Karpas-422 (cell line): Measurements from ENCODE around the gene LPP. TPM values are rescaled to one million over a fixed set of nuclear protein-coding genes. Genes with fewer than 3 reads are reported as not detected.

ENCODE experiments used
- DNase-seq: peaks from one replicate; pipeline ENCODE4 v3.0.0-alpha.2; 2015
- H2AFZ ChIP-seq: fragments of 200-600 bp; sonication (generic); 2 replicates; pipeline ENCODE4 v1.6.1; 2014; ENCODE audit warnings: antibody characterized with exemption, low read length, mixed read lengths
- H3K27ac ChIP-seq: fragments of 200-600 bp; sonication (generic); 2 replicates; pipeline ENCODE4 v1.5.1; 2014; ENCODE audit warnings: mild to moderate bottlenecking, low read length, moderate library complexity
- H3K27me3 ChIP-seq: fragments of 200-600 bp; sonication (generic); 2 replicates; pipeline ENCODE4 v1.6.1; 2014; ENCODE audit warnings: low read length, mixed read lengths
- H3K36me3 ChIP-seq: fragments of 200-600 bp; sonication (generic); 2 replicates; pipeline ENCODE4 v1.6.1; 2014; ENCODE audit warnings: low read length, mixed read lengths; ENCODE audit not compliant: insufficient read depth
- H3K4me1 ChIP-seq: fragments of 200-600 bp; sonication (generic); 2 replicates; pipeline ENCODE4 v1.6.1; 2014; ENCODE audit warnings: mild to moderate bottlenecking, low read length, mixed read lengths
- H3K4me2 ChIP-seq: fragments of 200-600 bp; sonication (generic); 2 replicates; pipeline ENCODE4 v1.6.1; 2014; ENCODE audit warnings: low read length, low read depth, mild to moderate bottlenecking; ENCODE audit not compliant: poor library complexity, severe bottlenecking
- H3K4me3 ChIP-seq: fragments of 200-600 bp; sonication (generic); 2 replicates; pipeline ENCODE4 v1.5.1; 2014; ENCODE audit warnings: mild to moderate bottlenecking, antibody characterized with exemption, low read length, mixed read lengths
- H3K79me2 ChIP-seq: fragments of 200-600 bp; sonication (generic); 2 replicates; pipeline ENCODE4 v1.6.1; 2014; ENCODE audit warnings: mild to moderate bottlenecking, low read length, mixed read lengths
- H3K9ac ChIP-seq: fragments of 200-600 bp; sonication (generic); 2 replicates; pipeline ENCODE4 v1.6.0; 2014; ENCODE audit warnings: low read length
- H3K9me2 ChIP-seq: fragments of 200-600 bp; sonication (generic), shearing (Covaris generic); replicated peaks from 2 replicates; pipeline ENCODE4 v1.6.0; 2014; ENCODE audit warnings: mild to moderate bottlenecking, low read length, moderate library complexity; ENCODE audit not compliant: insufficient read depth
- H3K9me3 ChIP-seq: fragments of 300-700, 200-600 bp; sonication (generic); 2 replicates; pipeline ENCODE4 v1.6.1; 2014; ENCODE audit warnings: low read length, mixed read lengths
- H4K20me1 ChIP-seq: fragments of 200-600 bp; sonication (generic); 2 replicates; pipeline ENCODE4 v1.6.1; 2014; ENCODE audit warnings: mild to moderate bottlenecking, antibody characterized with exemption, low read length, low read depth; ENCODE audit not compliant: insufficient read depth
- total RNA-seq: library from RNA; depleted of rRNA; stranded (reverse); fragments of >200 nt; shearing (Covaris generic); gene quantifications from 2 replicates; pipeline ENCODE4 v1.2.3, GENCODE V29; 2014; ENCODE audit warnings: low replicate concordance

The LPP gene
- total RNA-seq, 1 experiment from 2014 or later: 88.5 TPM

DNA sequence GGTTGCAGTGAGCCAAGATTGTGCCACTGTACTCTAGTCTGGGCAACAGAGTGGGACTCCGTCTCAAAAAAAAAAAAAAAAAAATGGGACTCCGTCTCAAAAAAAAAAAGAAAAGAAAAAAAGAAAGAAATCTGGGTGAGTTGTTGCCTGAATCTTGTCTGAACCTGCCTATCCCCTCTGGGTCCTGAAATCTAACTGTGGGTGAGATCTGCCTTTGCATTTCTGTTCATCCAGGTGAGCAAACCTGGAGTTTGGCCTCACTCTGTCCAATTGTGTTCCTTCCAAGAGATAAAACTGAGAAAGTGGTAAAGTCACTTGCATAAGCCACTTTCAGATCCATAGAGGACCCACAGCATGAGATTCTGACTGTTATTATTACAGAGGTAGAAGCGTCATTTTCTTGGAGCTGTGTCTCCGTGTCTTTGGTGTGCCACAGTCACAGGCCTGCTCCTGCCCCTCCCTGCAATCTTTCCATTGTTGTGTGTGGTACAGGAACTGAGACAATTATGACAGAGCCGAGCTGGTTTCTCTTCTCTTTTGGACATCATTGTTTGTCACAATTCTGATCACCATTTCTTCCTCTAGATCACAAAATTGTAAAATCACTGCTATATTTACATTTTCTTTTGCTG, 235.9 kb downstream of the LPP start:
- H3K4me2 ChIP-seq: peak overlapping the region; percentile 3
- no peak overlapping the region for H3K9ac ChIP-seq

DNA sequence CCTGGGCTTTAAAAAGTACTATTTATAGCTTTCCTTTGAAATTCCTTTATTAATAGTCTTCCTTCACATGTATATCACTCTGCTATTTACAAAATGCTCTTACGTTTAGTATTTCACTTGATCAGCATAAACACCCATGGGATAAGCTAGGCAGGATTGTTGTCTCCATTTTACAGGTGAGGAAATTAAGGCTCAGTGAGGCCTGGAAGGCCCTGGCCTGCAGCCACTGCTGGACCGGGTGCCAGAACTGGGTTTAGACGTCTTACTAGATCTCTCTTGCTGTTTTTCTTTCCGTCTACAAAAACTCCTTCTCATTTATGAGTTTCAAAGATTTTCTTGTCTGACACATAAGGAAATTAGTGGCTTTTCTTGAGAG, 236.4 kb downstream of the LPP start:
- Histone ChIP-seq H3K4me2 (peak overlapping the region; percentile 3), H2AFZ (no peak overlapping the region)

More for the DNA sequence above, 235.9 kb downstream of the LPP start:
- peak; percentile 64 for DNase-seq
- H3K36me3 ChIP-seq: no peaks in the 10 kb centered on the region
- no peaks in the 10 kb centered on the region for H3K79me2 ChIP-seq
- H3K9me2 ChIP-seq: no peaks in the 10 kb centered on the region
- peaks cover 3% of the 10 kb centered on the region; the same call in 1 of the 2 replicates for H3K27me3 ChIP-seq
- peaks cover 17% of the 10 kb centered on the region for H3K4me1 ChIP-seq
- no peaks in the 10 kb centered on the region for H4K20me1 ChIP-seq
- no peak overlapping the region for H3K27ac ChIP-seq
- H3K4me3 ChIP-seq: no peak overlapping the region
- H2AFZ ChIP-seq: no peak overlapping the region
- H3K9me3 ChIP-seq: no peaks in the 10 kb centered on the region

DNA sequence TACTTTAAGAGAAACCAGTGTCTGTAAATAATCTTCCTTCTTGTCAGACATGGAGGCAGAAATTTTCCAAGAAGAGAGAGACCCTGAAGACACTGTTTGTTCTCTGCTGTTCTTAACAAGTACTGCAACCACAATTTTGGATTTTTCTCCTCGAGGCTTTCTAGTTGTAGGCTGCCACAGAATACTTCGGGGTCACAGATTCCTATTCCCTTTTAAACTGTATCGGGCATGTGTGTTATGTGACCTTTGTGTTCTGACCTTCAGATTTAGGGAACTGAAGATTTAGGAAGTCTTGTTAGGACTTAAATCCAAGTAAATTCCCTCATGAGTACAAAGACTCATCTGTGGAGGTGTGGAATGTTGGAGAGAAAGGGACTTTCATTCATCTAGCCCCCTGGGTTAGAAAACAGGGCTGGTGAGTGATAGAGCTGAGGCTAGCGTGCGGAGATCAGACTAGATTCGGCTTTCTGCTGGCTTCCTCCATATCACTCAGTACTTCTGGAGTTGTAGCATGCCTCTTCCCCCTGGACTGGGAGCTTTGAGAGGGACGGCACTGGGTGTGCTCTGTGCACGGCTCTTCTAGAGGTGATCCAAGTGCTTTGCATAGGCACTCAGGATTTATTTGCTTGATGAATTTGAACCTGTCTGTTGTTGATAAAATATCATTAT, 237.0 kb downstream of the LPP start:
- peaks cover 17% of the 10 kb centered on the region for H3K4me1 ChIP-seq
- no peak overlapping the region for H2AFZ ChIP-seq

More for the DNA sequence above, 236.4 kb downstream of the LPP start:
- peaks cover 3% of the 10 kb centered on the region; the same call in 1 of the 2 replicates for H3K27me3 ChIP-seq
- no peaks in the 10 kb centered on the region for H3K9me3 ChIP-seq
- no peaks in the 10 kb centered on the region for H3K36me3 ChIP-seq
- no peaks in the 10 kb centered on the region for H3K9me2 ChIP-seq
- peaks cover 17% of the 10 kb centered on the region for H3K4me1 ChIP-seq
- DNase-seq: no peak
- H3K27ac ChIP-seq: no peak overlapping the region
- no peak overlapping the region for H3K9ac ChIP-seq
- H3K79me2 ChIP-seq: no peaks in the 10 kb centered on the region
- H3K4me3 ChIP-seq: no peak overlapping the region
- H4K20me1 ChIP-seq: no peaks in the 10 kb centered on the region

DNA sequence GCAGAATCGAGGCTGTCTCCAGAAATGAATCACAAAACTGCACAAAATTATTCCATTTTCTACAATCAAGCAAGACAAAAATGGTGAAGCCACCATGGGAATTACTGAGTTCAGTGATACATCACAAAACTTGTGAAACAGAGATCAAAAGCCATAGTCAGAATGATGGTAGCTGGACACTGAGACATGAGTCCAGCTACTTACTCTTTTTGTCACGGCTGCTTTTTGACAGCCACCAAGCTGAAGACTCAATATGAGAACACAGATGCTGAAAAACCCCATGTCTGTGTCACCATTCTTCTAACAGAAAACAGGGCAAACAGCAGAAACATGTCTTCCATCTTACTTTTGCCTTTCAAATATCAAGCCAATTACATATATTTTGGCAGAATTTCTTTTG, 237.6 kb downstream of the LPP start:
- H3K9me3 ChIP-seq: no peaks in the 10 kb centered on the region
- H3K27me3 ChIP-seq: peaks cover 3% of the 10 kb centered on the region; the same call in 1 of the 2 replicates
- H3K4me3 ChIP-seq: no peak overlapping the region
- no peak for DNase-seq
- H3K4me1 ChIP-seq: peaks cover 22% of the 10 kb centered on the region
- H3K9me2 ChIP-seq: no peaks in the 10 kb centered on the region
- no peaks in the 10 kb centered on the region for H3K36me3 ChIP-seq
- H3K27ac ChIP-seq: no peak overlapping the region
- H4K20me1 ChIP-seq: no peaks in the 10 kb centered on the region
- H3K4me2 ChIP-seq: no peak overlapping the region
- no peak overlapping the region for H3K9ac ChIP-seq
- H3K79me2 ChIP-seq: no peaks in the 10 kb centered on the region
- H2AFZ ChIP-seq: no peak overlapping the region

More for the DNA sequence above, 237.0 kb downstream of the LPP start:
- Histone ChIP-seq H4K20me1 (no peaks in the 10 kb centered on the region), H3K4me3 (no peak overlapping the region), H3K4me2 (peak overlapping the region; percentile 3), H3K79me2 (no peaks in the 10 kb centered on the region), H3K9me2 (no peaks in the 10 kb centered on the region), H3K27me3 (peaks cover 3% of the 10 kb centered on the region; the same call in 1 of the 2 replicates), H3K36me3 (no peaks in the 10 kb centered on the region), H3K9me3 (no peaks in the 10 kb centered on the region), H3K9ac (no peak overlapping the region), H3K27ac (no peak overlapping the region)
- DNase-seq: peak; percentile 58

DNA sequence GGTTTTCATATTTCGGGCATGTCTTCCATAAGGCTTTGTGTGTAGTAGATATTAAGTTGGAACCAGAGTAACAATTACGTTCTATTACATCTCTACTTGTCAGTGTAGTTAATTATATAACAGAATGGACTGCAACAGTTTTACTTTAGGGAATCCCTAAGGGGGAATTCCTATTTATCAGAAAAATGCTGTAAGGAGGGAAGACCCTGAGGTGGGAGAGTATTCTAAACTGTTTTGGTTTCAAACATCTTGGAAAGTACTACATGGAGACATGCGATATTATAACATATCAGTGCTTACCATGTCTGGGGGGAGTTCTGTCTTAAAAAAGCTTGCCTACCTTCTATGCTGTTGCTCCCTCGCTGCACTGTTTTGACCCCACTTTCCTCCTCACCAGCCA, 238.1 kb downstream of the LPP start:
- Histone ChIP-seq H3K9me3 (no peaks in the 10 kb centered on the region), H3K79me2 (no peaks in the 10 kb centered on the region), H3K4me2 (no peak overlapping the region), H3K9ac (no peak overlapping the region), H4K20me1 (no peaks in the 10 kb centered on the region), H2AFZ (no peak overlapping the region), H3K27ac (no peak overlapping the region), H3K9me2 (no peaks in the 10 kb centered on the region), H3K27me3 (peaks cover 3% of the 10 kb centered on the region; the same call in 1 of the 2 replicates), H3K36me3 (no peaks in the 10 kb centered on the region), H3K4me1 (peaks cover 27% of the 10 kb centered on the region), H3K4me3 (no peak overlapping the region)
- DNase-seq: no peak

DNA sequence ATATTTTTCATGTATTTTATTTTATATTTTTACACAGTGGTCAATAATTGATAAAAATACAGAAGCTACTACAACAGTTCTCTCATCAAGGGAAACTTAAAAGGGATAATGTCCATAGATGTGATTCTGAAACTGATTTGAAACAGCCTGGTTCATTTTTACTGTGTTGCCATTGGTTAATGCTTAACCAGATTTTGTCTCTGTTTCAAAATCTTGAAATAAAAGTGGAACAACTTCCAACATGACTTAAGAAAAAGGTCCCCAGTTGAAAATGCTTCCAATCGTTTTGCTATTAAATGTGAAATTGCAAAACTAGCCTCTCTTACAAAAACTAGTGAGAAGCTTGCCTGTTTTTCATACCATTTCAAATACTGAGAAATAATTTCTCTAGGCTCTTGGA, 240.7 kb downstream of the LPP start:
- Histone ChIP-seq H4K20me1 (no peaks in the 10 kb centered on the region), H3K36me3 (no peaks in the 10 kb centered on the region), H3K27ac (no peak overlapping the region), H3K9me3 (no peaks in the 10 kb centered on the region), H3K4me2 (no peak overlapping the region), H3K4me3 (no peak overlapping the region), H3K27me3 (peaks cover 3% of the 10 kb centered on the region; the same call in 1 of the 2 replicates), H2AFZ (no peak overlapping the region), H3K79me2 (no peaks in the 10 kb centered on the region), H3K4me1 (peaks cover 31% of the 10 kb centered on the region), H3K9me2 (no peaks in the 10 kb centered on the region), H3K9ac (no peak overlapping the region)
- DNase-seq: no peak

DNA sequence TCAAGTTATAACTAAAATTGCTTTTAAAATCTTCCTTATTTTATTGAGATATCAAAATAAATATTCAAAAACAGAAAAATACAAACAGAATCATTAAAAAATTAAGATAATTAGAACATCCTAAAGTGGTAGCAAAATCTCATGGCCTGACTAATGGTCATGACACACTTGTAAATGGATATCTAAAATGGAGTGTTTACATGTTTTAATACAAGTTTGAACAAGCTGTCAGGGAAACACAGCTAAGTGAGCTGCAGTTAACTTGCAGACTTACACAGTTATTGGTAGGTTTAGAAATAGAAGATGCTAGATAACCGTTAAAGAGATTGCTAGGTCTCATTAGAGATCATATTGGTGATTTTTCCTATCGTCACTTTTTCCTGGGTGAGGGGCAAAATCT, 242.3 kb downstream of the LPP start:
- no peak for DNase-seq
- Histone ChIP-seq H3K9me3 (no peaks in the 10 kb centered on the region), H3K9me2 (no peaks in the 10 kb centered on the region), H3K27ac (no peak overlapping the region), H3K4me2 (peak overlapping the region; percentile 44), H3K36me3 (no peaks in the 10 kb centered on the region), H3K27me3 (peaks cover under 1% of the 10 kb centered on the region; the same call in 1 of the 2 replicates), H4K20me1 (no peaks in the 10 kb centered on the region), H3K4me3 (no peak overlapping the region), H3K79me2 (no peaks in the 10 kb centered on the region), H3K4me1 (peaks cover 21% of the 10 kb centered on the region), H3K9ac (no peak overlapping the region), H2AFZ (no peak overlapping the region)

DNA sequence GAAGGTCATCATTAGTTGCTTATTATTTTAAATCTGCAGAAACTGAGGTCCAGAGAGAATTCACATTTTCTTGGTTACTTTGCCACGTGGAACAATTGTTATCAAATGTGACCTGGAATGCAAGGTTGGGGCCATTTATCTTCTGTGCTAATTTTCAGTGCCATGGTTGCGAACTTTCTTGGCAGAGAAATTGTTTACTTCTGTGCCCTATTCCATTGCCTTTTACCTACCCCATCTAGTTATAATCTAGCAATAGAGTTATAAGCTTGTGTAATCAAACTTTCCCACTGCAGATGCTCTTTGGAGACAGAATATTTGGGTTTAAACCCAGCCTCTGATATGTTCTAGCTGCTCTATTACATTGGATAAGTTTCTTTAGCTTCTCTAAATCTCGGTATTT, 242.9 kb downstream of the LPP start:
- H3K27ac ChIP-seq: no peak overlapping the region
- no peak overlapping the region for H3K9ac ChIP-seq
- peak overlapping the region; percentile 32; the same call in 1 of the 2 replicates for H2AFZ ChIP-seq
- H3K4me1 ChIP-seq: peaks cover 20% of the 10 kb centered on the region
- no peaks in the 10 kb centered on the region for H3K27me3 ChIP-seq
- H4K20me1 ChIP-seq: no peaks in the 10 kb centered on the region
- peak overlapping the region; percentile 9; the same call in 1 of the 2 replicates for H3K4me3 ChIP-seq
- no peaks in the 10 kb centered on the region for H3K79me2 ChIP-seq
- no peaks in the 10 kb centered on the region for H3K9me3 ChIP-seq
- H3K36me3 ChIP-seq: peaks cover 4% of the 10 kb centered on the region; the same call in 1 of the 2 replicates
- no peak for DNase-seq
- peak overlapping the region; percentile 44 for H3K4me2 ChIP-seq
- no peaks in the 10 kb centered on the region for H3K9me2 ChIP-seq
